Stimulated activated CD4-positive, alpha-beta T cell treated with anti-CD3 and anti-CD28 coated beads, Interleukin-15, amount 100 ng/mL, for 1 hour (primary cell): ENCODE measurements around the gene ADORA2B.
"Not testable (repeated sequence)": the region's sequence is repeated elsewhere in the genome, so short reads cannot be mapped to it uniquely, and the experiment has no call there.

Source experiments
- DNase-seq, 2 donors: peaks; one replicate each; pipeline ENCODE4 v3.0.0-alpha.2; 2020; ENCODE audit warnings: low read depth in 1 of 2, low spot score in 1 of 2

The ADORA2B gene

DNA sequence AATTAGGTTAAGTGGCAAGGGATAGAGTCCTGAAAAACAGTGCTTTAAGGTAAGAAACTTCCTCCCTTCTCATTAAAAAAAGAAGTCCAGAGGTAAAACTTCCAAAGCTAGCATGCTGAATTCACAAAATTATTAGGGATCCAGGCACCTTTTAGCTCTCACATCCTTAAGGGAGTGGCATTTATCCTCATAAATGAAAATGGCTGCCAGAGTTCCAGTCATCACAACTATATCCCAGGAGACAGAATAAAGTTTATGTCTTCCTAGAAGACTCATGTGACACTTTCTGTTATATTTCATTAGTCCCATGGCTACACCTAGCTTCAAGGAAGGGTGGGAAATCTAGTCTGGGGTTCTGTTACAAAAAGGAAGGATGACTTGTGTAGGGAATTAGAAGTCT is 23.3 kb upstream of the ADORA2B start:
- DNase-seq = no peak

DNA sequence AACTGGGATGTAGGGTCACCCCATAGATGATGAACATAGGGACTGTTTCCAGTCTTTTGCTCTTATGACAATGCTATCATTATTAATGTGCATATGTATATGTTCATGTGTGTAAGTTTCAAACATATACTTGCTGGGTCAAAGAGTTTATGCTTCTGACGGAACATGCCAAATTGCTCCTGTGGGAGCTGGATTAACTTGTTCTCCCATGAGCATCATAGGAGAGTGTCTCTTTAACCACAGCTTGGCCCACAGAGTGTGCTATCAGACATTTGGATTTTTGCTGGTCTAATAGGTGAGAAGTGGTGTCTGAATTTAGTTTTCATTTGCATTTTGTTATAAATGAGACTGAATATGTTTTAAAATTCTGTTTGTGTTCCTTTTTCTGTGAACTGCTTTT is 22.3 kb upstream of the ADORA2B start:
- DNase-seq = no peak

DNA sequence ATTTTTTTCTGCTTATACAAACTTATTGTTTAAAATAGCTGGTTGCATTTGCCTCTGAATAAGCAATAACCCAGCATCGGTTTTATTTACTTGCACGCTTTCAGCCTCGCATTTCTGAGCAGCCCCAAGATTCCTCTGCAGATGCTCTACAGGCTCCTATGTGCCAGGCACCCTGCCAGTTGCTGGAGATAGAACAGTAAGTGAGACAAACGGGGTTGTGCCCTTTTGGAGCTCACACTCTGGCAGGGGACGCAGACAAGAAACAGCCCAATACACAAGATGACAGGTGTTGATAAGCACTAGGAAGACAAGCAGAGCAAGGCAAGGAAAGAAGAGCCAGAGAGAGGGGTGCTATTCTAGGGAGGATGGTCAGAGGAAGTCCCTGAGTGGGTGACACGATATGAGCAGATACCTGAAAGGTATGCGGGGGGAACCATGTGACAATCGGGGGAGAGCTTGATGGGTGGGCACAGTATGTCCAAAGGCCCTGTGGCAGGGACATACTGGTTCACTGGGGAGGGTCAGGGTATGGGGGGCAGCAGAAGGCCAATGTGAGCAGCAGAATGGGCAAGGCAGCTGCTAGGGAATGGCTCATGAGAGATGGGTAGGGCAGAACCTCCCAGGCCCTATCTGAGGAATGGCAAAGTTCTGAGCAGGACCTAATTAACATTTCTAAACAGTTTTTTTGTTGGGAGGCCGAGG is 18.7 kb upstream of the ADORA2B start:
- DNase-seq = no peak

DNA sequence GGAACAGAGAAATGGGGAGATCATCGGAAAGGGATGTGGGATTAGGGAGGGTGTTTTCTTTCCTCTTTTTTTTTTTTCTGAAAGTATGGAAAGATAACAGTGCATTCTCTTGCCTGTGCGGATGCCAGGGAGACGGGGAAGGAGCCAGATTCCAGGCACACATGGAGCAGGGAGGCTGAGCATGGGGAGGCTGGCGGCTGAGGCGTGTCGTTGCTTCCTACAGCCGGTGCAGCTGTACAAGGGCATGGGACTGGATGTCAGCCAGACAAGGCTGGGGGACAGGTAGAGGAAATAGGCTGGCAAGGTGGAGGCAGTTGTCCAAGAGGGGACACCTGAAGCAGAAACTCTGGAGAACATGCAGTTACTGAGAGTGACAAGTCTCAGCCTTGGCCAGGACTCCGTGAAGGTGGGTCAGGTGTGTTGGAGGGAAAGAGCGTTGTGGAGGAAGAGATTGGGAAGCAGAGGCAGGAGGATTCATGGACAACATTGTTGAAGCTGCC is 16.6 kb upstream of the ADORA2B start:
- no peak for DNase-seq

DNA sequence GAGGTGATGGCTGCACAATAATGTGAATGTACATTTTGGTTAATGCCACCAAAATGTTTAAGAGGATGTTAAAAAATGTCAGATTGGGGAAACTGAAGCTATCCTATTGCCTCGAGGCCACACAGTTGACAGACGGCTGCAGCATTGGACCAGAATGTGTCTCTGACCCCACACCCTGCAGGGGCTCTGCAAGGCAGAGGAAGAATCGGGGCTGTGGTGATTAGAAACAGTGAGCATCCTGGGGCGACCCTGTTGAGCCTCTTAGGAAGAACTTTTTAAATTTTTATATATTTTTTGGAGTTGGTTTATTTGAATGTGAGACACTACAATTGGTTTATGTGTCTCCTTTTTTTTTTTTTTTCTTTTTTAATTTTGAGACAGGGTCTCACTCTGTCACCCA is 15.0 kb upstream of the ADORA2B start:
- no peak for DNase-seq

DNA sequence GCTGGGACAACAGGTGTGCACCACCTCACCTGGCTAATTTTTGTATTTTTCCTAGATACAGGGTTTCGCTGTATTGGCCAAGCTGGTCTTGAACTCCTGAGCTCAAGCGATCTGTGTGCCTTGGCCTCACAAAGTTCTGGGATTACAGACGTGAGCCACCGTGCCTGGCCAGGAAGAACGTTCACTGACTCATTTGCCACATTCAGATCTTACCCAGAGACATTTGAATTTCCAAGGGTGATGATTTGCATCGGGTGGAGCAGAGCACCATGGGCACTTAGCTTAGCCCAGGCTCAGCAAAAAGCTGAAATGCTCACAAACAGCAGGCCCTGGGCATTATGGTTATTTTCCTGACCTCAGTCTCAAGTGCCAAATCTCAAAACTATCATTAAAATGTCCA is 14.5 kb upstream of the ADORA2B start:
- DNase-seq = no peak

DNA sequence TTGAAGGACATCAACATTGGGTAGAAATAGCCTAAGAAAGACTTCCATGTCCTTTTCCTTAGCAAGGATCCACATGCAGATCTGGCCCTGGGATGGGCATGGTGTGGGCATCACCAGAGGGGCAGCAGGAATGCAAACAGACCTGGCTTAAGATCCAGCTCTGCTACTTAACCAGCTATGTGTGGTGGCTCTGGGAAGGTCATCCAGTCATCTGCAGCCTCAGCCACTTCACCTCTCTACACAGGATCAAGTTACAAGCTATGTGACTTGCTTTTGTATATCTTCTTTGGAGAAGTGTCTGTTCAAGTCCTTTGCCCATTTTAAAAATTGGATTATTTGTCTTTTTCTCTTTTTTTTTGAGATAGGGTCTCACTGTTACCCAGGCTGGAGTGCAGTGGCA is 13.5 kb upstream of the ADORA2B start:
- no peak for DNase-seq

DNA sequence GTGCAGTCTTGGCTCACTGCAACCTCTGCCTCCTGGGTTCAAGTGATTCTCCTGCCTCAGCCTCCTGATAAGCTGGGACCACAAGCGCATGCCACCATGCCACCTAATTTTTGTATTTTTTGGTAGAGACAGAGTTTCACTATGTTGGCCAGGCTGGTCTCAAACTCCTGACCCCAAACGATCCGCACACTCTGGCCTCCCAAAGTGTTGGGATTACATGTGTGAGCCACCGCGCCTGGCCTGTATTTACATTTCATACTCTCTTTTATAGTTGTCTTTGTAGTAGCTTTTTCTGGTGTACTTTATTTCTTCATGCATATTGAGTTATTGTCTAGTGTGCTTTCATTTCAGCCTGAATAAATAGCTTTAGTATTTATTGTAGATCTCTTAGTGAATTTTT is 10.1 kb upstream of the ADORA2B start:
- no peak for DNase-seq

DNA sequence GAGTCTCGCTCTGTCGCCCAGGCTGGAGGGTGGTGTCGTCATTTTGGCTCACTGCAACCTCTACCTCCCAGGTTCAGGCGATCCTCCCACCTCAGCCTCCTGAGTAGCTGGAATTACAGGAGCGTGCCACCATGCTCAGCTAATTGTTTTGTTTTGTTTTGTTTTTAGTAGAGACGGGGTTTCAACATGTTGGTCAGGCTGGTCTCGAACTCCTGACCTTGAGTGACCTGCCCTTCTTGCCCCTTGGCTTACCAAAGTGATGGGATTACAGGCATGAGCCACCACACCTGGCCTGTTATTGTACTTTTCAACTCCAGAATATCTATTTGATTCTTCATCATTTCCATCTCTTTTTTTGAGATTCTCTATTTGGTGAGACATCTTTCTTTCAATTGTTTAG is 9.0 kb upstream of the ADORA2B start:
- no peak for DNase-seq

DNA sequence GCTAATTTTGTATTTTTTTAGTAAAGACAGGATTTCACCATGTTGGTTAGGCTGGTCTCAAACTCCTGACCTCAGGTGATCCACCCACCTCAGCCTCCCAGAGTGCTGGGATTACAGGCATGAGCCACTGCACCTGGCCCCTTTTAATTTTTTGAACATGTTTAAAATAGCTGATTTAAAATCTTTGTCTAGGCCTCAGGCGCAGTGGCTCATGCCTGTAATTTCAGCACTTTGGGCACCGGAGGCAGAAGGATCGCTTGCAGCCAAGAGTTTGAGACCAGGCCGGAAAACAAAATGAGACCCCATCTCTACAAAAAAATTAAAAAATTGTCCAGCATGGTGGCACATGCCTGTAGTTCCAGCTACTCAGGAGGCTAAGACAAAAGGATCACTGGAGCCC is 8.4 kb upstream of the ADORA2B start:
- not testable (repeated sequence) for DNase-seq

DNA sequence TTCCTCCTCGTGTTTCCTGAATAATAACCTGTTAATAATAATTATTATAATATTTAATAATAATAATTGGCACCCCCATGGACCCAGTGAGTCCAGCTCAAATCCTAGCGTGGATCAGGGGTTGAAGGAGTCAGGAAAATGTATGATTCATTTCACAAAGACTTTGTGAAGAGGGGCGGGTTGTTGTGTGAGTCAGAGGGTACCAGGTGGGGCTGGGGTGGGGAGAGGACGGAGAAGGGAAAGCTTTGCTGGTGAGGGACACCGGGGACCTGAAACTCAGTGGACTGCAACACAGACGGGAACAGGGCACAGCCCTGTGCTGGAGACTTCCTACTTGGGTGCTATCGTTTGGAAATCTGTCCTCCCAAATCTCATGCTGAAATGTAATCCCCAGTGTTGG is 3.1 kb upstream of the ADORA2B start:
- no peak for DNase-seq

DNA sequence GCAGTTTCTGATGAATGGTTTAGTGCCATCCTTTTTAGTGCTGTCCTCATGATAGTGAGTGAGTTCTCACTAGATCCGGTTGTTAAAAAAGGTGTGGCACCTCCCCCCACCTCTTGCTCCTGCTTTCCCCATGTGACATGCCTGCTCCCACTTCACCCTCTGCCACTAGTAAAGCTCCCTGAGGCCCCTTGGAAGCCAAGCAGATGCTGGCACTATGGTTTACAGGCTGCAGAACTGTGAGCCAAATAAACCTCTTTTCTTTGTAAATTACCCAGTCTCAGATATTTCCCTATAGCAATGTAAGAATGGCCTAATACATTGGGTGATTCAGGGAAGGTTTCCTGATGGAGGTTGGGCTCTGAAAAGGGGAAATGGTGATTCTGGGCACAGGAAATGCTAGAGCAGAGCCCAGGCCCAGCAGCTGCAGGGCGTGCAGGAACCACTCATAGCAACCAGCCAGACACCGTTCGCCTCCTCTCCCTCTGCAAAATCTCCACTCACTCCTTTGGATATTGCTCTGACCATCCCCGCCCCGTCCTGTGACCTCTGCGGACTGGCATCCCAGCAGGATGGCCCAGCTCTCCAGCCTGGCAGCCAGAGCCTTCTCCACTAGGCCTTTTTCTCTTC is 2.6 kb upstream of the ADORA2B start:
- no peak for DNase-seq

DNA sequence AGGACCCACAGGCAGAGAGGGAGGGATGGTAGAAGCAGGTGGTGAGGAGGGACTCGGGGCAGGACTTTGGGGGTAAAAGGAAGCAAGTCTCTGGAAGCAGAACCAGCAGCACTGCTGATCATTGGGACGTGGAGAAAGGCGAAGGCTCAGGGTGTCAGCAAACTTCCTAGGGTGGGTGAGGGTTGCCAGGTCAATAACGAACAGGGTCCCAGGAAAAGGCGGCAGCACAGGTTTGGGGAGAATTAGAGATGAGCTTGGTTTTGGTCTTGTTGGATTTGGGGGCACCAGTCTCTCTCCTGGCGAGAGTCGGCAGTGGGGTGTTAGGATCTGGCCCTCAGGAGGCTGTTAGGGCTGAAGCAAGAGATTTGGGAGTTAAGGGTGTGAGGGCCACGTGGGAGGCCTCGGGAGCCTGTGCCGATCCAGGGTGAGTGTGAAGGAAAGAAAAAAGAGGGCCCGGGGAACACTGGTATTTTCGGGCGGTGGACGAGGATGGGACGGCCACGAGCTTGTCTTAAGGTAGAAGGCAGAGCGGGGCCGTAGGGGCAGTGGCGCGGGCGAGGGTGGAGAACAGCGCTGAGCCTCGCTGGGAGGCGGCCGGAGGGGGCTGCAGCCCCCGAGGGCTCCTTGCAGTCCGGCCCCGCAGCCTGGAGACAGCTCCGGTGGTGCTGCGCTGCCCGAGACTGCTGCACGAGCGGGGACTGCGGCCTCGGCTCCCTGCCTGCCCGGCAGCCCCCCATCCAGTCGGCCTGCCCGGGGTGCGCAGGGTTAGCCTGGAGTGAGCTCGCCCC is 765 bp upstream of the ADORA2B start:
- DNase-seq = no peak

DNA sequence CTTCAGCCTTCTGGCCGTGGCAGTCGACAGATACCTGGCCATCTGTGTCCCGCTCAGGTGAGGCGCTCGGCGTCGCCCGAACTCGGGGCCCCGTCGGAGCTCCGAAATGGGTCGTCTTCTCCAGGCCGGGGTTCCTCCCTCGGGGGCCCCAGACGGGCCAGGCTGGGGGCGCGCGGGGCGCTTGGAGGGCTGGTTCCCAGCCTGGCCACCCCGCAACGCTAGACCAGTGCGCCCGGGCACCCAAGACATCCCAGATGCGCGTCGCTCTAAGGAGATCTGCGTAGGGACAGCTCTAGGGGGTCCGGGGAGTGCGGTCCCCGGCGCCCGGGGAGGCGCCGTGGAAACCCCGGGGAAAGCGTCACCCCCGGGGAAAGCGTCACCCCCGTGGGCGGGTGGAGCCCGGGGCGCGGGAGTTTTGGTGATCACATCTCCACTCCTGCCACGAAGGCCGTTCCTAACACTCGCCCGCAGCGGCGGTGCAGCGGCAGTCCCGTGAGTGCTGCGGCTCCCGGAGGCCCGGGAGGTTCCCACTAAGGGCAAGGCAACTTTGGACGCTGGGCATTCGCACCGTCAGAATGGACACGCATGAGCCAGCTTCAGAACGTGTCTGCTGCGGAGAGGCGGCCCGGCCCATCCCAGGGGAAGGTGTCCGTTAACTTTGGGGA is 729 bp downstream of the ADORA2B start:
- DNase-seq = peak in 1 of 2 donors; percentile 20

DNA sequence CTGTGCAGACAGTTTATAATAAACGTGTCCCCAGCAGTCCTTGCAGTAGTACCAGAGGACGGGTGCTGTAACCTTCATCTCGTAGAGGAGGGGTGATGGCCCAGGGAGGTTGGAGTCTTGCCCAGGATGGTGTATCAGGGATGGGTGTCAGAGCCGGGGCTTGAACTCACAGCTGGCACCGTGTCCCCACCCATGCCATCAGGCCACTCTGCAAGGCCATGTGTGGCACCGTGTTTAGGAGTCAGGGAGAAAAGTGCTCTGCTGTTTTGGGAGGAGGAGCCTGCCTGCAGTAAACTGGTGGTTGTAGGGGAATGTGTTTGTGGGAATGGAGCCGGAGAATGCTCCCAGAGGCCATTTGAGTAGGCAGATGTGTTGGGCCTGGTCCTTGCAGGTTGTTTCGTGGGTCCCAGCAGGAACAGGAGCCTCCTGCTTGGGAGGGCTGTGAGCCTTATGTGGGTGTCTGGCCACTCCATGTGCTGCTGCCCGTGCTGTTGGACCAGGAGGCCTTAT is 1.7 kb downstream of the ADORA2B start:
- DNase-seq = no peak

DNA sequence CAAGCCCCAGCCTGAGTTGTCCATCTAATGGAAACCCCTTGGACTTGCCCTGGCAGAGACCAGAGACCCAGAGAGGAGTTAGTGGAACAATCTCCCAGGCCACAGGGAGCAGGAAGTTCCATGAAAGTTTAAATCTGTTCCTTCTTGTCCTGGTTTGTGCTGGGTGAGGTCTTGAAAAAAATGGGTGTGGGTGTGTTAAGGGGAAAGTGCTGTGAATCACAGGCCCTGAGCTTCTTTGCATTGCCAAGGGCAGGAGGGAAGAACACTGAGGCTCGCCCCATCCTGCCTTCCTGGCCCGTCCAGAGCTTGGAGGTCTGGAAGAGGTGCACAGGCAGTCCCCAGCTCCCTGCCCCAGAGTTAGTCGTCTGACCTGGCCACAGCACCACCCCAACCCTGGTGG is 2.3 kb downstream of the ADORA2B start:
- DNase-seq = no peak

DNA sequence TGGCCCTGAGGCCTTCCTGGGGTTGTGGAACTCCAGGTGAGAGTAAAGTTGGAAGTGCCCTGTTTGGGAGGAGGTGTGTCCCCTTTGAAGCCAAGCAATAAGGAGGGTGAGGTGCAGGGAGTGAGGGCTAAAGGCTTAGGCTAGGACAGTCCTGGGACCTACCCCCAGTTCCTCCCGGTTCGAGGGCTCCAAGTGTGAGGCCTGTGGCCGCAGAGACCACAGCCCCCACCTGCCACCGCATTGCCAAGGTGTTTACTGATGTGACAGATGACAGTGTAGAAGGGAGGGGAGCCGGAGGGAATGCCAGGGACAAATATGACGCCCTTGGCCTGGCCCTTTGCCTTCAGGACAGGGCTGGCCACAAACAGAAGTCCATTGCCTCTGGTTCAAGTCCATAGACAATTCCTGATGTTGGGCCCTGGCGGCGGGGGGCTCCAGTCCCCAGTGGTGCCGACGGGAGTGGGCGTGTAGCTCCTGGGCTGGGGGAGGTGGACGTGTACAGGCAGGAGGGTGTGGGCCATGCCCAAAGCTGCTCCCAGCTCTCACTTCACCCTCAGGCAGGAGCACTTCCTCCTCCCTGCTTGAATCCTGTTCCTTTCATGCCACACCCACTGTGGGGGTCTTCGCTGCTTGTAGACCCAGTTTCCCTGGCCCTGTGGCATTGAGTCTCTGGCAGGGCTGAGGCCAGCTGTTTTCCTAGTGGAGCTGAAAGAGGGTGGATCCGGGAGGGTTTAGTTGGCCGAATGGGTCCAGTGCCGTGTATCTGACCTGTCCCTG is 3.2 kb downstream of the ADORA2B start:
- no peak for DNase-seq

DNA sequence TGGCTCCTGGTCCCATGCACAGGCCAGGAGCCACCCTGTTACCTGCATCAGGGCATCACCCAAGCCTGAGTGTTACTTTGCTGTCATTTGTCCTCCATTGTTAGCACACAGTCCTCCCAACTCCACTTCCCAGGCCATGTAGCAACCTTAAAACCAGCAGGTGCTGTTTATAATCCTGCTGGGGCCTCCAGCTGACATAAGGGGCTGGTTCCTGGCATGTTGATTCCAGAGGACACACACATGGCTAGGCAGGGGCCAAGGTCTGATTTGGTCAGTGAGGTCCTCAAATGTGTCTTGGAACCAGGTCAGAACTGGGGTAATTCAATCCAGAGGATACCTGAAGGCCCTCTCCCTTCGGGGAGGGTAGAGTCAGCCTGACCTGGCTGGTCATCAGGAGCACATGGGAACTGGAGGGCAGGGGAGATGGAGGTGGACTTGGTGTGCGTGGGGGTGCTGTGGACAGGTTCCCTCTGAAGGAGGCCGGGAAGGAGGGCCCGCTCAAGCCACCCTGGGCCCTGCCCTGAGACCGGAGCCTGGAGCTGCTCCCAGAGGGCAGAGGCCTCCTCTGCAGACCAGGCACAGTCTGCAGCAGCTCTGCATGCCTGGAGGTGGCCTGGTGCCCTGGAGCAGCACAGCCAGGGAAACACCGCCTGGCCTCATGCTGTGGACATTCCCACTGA is 6.6 kb downstream of the ADORA2B start:
- DNase-seq = no peak

DNA sequence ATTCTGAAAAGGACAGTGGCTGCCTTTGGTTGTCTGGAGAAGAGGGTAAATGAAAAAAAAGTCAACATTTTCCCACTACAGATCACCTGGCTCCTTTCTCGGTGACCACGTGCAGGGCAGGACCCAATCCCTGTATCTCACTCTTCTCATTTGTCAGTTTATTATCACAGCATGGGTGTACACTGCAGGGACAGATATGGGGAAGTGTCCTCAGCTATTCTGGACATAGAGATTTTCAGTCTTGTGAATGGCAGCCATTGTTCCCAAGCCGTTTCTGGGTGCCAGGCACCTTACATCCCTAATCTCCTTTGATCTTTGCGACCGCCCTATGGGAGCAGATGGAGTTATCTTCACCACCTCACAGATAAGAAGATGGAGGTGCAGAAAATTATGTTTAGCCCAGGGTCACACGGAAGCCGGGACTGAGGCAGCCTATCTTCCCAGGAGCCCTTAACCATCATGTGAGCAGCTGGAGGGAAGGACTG is 7.2 kb downstream of the ADORA2B start:
- DNase-seq = no peak
